SJSA1 (cell line): ENCODE data around the gene LRSAM1. TPM values are rescaled to one million over a fixed set of nuclear protein-coding genes. Genes with fewer than 3 reads are reported as not detected.

Experiments
- DNase-seq, 2 experiments: peaks; one replicate each; pipeline ENCODE4 v3.0.0-alpha.2; 2015 to 2020; ENCODE audit warnings: low spot score in 2 of 2, low read depth in 1 of 2
- H3K27ac ChIP-seq: fragments of 250-450 bp; sonication (Bioruptor Pico); 2 replicates; pipeline ENCODE4 v1.5.1; 2020; ENCODE audit warnings: mild to moderate bottlenecking, moderate library complexity
- H3K27me3 ChIP-seq: fragments of 250-450 bp; sonication (Bioruptor Pico); replicated peaks from 2 replicates; pipeline ENCODE4 v1.5.1; 2020; ENCODE audit warnings: mild to moderate bottlenecking, moderate library complexity
- H3K36me3 ChIP-seq: fragments of 250-450 bp; sonication (Bioruptor Pico); 2 replicates; pipeline ENCODE4 v1.5.1; 2020; ENCODE audit warnings: mild to moderate bottlenecking
- H3K4me1 ChIP-seq: fragments of 250-450 bp; sonication (Bioruptor Pico); replicated peaks from 2 replicates; pipeline ENCODE4 v1.6.1; 2021; ENCODE audit warnings: mild to moderate bottlenecking
- H3K4me3 ChIP-seq: fragments of 250-450 bp; sonication (Bioruptor Pico); 2 replicates; pipeline ENCODE4 v1.5.1; 2020; ENCODE audit warnings: mild to moderate bottlenecking
- H3K9me3 ChIP-seq: fragments of 250-450 bp; sonication (Bioruptor Pico); replicated peaks from 2 replicates; pipeline ENCODE4 v1.5.1; 2020; ENCODE audit warnings: mild to moderate bottlenecking
- total RNA-seq: library from RNA; depleted of rRNA; stranded (reverse); fragments of >200 nt; shearing (Covaris generic); gene quantifications from 2 replicates; pipeline ENCODE4 v1.2.3, GENCODE V29; 2014

Gene LRSAM1
- total RNA-seq, 1 experiment from 2014 or later, result 5.3 TPM

GRCh38 chr9:127514468-127514867 lies 63.2 kb downstream of the LRSAM1 start:
- no peak for DNase-seq
- Histone ChIP-seq H3K27me3 (no peaks in the 10 kb centered on the region), H3K9me3 (no peaks in the 10 kb centered on the region), H3K27ac (no peak overlapping the region), H3K4me3 (no peak overlapping the region), H3K36me3 (peaks cover 90% of the 10 kb centered on the region), H3K4me1 (peaks cover 26% of the 10 kb centered on the region)

DNA sequence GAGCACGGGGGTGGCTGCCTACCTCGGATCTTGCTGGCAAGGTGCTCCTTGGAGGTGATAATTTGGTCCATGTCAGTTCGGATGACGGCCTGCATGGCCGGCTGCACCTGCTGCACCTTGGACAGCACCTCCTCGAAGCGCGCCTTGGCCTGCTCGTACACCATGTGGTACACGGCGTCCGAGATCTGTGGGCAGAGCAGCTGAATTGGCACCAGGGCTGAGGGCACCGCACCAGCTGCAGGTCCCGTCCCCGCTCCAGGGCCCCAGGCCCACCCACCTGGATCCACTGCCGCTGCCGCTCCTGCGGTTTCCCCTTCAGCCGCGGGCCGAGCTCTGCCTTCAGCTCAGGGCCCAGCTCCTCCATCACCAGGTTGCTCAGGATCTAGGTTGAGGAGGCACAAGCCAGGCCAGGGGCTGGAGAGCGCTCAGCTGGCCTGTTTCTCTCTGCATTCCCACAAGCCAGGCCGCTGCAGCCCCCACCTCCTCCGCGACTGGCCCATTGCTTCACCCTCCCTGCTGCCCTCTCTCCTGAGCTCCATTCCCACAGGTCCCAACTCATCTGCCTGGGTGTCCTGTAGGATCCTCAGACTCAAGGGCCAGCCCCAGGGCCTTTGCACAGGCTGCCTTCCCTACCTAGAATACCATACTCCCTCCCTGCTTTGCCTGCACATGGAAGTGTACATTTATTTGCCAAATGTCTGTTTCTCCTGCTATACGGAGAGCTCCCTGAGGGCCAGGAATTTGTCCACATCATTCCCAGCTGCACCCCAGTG lies 65.7 kb downstream of the LRSAM1 start:
- no peak for DNase-seq
- no peak overlapping the region for H3K4me3 ChIP-seq
- no peaks in the 10 kb centered on the region for H3K27me3 ChIP-seq
- H3K36me3 ChIP-seq, result peaks cover 87% of the 10 kb centered on the region
- H3K9me3 ChIP-seq, result no peaks in the 10 kb centered on the region
- peaks cover 51% of the 10 kb centered on the region for H3K4me1 ChIP-seq
- peak overlapping the region; percentile 24; the same call in 1 of the 2 replicates for H3K27ac ChIP-seq

DNA sequence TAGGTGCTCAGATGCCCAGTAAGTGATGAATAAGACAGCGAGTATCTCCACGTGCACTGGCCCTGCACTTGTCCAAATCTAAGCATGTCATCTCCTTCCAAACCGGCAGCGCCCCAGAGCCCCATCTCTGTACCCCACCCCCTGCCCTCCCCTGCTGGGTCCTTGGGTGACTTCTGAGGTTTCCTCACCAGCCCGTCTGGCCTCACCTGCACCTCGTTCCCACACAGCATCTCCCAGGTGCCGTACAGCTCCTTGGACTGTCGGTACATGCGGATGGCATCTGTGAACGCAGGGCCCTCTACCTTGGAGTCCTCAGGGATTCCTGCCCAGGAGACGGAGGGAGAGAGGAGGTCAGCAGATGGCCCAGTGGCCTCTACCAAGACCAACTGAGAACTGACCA lies 66.3 kb downstream of the LRSAM1 start:
- Histone ChIP-seq H3K27ac (no peak overlapping the region), H3K9me3 (no peaks in the 10 kb centered on the region), H3K27me3 (no peaks in the 10 kb centered on the region), H3K4me3 (no peak overlapping the region), H3K36me3 (peaks cover 87% of the 10 kb centered on the region), H3K4me1 (peaks cover 57% of the 10 kb centered on the region)
- no peak for DNase-seq

GRCh38 chr9:127518091-127518856 lies 67.0 kb downstream of the LRSAM1 start:
- DNase-seq, result no peak
- Histone ChIP-seq H3K4me1 (peaks cover 61% of the 10 kb centered on the region), H3K27me3 (no peaks in the 10 kb centered on the region), H3K36me3 (peaks cover 85% of the 10 kb centered on the region), H3K27ac (peak overlapping the region; percentile 70), H3K4me3 (no peak overlapping the region), H3K9me3 (0 out of 2 replicates have a peak, but pooled peaks cover under 1% of the 10 kb centered on the region)

DNA sequence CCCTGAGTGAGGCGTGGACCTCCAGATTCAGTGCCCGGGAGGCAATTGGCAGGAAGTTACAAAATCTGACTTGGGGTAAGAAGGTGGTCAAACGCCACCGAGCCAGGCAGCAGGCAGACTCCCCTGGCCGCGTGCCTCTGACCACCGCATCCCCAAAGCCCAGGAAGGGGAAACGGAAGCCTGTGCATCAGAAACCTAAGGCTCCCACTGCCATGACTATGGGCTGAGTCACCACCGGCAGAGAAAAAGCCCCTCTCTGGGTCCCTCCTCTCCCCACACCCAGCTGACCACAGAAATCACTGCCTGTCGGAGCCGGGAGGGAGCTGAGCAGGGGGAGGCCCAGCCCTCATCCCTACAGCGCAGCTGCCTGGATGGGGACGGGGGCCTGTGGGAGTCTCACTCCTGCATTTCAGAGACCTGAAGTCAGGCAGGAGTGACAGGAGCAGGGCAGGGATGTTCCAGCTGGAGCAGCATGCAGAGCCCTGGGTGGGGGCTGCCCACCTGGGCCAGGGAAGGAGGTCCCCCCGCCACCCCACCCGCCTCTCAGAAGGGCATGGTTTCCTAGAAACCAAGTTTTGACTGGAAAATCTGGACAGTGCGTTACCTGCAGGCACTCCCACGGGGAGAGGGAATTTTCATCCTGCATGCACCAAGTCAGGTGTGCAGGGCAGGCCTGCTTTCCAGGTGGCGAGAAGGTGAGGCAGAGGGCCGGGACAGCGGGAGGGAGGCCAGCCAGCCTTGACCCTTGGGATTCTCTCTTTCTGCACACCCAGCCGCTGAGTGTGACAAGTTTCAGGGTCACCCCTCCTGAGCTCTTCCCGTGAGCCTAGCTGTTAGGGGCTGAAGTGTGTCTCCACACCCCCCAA lies 68.2 kb downstream of the LRSAM1 start:
- H3K27ac ChIP-seq, result peak overlapping the region; percentile 96
- DNase-seq, result peak; percentile 95 to 97
- H3K4me3 ChIP-seq, result no peak overlapping the region
- H3K27me3 ChIP-seq, result no peaks in the 10 kb centered on the region
- peaks cover 84% of the 10 kb centered on the region for H3K36me3 ChIP-seq
- 0 out of 2 replicates have a peak, but pooled peaks cover 2% of the 10 kb centered on the region for H3K9me3 ChIP-seq
- peaks cover 74% of the 10 kb centered on the region for H3K4me1 ChIP-seq

DNA sequence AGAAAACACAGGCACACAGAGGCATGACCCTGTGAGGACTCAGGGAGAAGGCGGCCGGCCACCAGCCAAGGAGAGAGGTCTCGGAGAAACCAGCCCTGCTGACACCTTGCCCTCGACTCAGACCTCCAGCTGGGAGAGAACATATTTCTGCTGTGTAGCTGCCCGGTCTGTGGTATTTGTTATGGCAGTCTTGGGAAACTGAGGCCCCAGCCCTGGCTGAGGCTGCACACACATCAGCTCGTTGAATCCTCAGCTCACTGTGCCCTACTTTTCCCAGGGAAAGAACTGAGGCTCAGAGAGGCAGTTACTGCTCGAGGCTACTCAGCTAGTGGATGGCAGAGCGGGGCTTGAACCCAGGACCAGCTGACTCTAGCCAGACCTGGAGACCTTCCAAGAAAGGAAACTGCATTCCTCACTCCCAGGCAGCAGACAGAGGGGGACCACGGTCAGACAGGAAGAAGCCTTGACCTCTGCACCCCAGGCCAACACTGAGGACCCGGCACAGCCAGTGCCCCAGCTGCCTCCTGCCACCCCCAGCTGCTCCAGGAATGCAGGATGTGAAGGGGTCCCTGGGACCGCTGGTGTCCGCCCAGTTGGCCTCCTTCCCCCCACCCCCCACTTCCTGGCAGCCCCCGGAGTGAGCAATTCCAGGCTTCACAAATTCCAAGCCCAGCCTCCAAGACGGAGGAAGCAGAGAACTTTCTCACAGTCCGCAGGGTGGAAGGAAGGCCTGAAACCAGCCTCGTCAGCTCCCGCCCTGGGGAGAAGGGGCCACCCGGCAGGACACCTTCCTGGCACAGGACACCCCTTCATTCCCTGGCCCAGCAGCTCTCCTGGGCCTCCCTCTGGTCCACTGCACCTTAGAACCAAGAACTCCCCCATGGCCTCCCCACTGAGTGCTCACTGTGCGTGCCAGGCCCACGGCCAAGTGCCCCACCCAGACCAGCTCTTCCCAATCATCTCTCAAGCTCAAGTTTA lies 69.9 kb downstream of the LRSAM1 start:
- peak; percentile 86 to 87 for DNase-seq
- H3K36me3 ChIP-seq, result peaks cover 86% of the 10 kb centered on the region

DNA sequence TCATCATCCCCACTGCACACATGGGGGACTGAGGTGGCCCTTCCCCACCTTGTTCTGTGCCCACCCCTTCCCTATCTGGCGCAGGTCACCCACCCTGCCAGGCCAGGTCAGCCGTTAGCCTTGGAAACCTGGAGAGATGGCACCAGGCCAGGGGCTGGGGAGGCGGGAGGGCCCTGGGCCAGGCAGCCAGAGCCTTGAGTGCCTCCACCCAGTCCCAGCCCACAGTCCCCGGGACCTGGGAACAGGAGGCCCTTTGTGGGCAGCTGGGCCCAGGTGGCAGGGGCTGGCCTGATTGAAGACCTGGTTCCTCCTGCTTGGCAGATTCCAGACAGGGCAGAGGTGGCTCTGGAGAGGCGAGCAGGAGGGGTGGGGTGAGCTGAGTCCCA lies 70.6 kb downstream of the LRSAM1 start:
- Histone ChIP-seq H3K4me1 (peaks cover 80% of the 10 kb centered on the region), H3K9me3 (peaks cover 9% of the 10 kb centered on the region), H3K27me3 (no peaks in the 10 kb centered on the region), H3K4me3 (no peak overlapping the region), H3K36me3 (peaks cover 86% of the 10 kb centered on the region), H3K27ac (peak overlapping the region; percentile 96)
- no peak for DNase-seq

More for the DNA sequence above, 69.9 kb downstream of the LRSAM1 start:
- Histone ChIP-seq H3K4me1 (peaks cover 86% of the 10 kb centered on the region), H3K27ac (peak overlapping the region; percentile 96), H3K27me3 (no peaks in the 10 kb centered on the region), H3K4me3 (no peak overlapping the region), H3K9me3 (peaks cover 9% of the 10 kb centered on the region)

GRCh38 chr9:127522727-127523126 lies 71.4 kb downstream of the LRSAM1 start:
- Histone ChIP-seq H3K4me3 (no peak overlapping the region), H3K36me3 (peaks cover 86% of the 10 kb centered on the region), H3K4me1 (peaks cover 76% of the 10 kb centered on the region), H3K9me3 (peaks cover 9% of the 10 kb centered on the region), H3K27ac (peak overlapping the region; percentile 96), H3K27me3 (no peaks in the 10 kb centered on the region)
- no peak for DNase-seq

DNA sequence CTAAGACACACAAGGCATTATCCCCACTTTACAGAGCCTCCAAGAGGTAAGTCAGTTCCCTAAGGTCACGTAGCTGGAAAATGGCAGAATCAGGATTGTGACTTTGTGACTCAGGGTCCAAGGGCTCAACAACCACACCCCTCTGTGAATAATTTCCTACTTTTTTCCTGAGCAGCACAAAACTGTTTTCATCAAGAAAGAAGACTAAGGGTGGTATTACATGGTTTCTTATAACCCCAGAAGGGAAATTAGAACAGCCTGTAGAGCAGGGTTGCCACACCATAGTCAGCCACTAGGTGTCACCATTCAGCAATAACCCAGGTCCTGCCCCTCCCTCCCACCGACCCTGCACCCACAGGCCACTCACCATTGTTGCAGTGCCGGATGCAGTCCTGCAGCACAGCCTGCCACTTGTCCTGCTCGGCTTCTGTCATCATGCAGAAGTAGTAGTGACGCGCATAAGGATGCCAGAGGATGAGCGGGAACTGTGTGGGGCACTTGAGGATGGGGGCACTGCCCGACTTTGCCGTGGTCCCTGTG lies 72.1 kb downstream of the LRSAM1 start:
- H3K27me3 ChIP-seq, result no peaks in the 10 kb centered on the region
- no peak for DNase-seq
- H3K36me3 ChIP-seq, result peaks cover 82% of the 10 kb centered on the region
- H3K4me3 ChIP-seq, result no peak overlapping the region
- H3K27ac ChIP-seq, result peak overlapping the region; percentile 85
- peaks cover 73% of the 10 kb centered on the region for H3K4me1 ChIP-seq
- H3K9me3 ChIP-seq, result peaks cover 9% of the 10 kb centered on the region

- H3K4me3 ChIP-seq, result no peak overlapping the region
- H3K36me3 ChIP-seq, result peaks cover 87% of the 10 kb centered on the region
- peaks cover 67% of the 10 kb centered on the region for H3K4me1 ChIP-seq
- no peaks in the 10 kb centered on the region for H3K27me3 ChIP-seq
- peaks cover 9% of the 10 kb centered on the region for H3K9me3 ChIP-seq
- peak overlapping the region; percentile 85 for H3K27ac ChIP-seq
- DNase-seq, result peak; percentile 90
Measured at GRCh38 chr9:127524373-127524772, 73.1 kb downstream of the LRSAM1 start.

DNA sequence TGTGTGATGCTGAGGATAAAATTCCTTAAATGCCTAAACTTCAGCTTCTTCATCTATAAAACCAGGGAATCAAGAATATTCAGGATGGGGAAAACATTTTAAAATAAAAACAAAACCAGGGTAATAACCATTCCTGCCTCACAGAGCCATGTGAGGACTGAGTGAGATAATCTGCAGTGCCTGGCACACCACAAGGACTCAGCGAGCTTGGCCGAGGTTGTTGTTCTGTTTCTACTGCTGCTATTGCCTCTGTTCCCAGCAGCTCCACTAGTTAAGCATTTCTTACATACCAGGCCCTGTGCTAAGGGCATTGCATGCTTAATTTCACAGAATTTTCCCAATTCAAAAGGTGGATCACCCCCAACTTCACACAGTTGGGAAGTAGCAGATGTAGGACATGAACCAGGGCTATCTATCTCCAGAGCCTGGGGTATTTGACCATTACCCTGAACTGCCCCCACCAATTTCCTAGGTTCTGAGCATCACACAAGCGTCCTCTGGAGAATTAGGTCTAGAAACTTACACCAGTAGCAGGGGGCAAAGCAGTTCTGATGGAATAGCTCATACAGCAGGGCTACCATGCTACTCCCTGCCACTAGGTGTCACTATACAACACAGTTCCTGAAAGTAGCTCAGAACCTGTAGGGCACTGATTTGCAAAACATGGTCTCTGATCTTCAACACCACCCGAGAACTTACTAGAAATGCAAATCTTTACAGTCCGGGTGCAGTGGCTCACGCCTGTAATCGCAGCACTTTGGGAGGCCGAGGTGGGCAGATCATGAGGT lies 74.3 kb downstream of the LRSAM1 start:
- no peak for DNase-seq
- Histone ChIP-seq H3K27me3 (no peaks in the 10 kb centered on the region), H3K4me1 (peaks cover 55% of the 10 kb centered on the region), H3K4me3 (no peak overlapping the region), H3K9me3 (peaks cover 9% of the 10 kb centered on the region), H3K36me3 (peaks cover 89% of the 10 kb centered on the region), H3K27ac (peak overlapping the region; percentile 85)
